Measurements from ENCODE around the gene MIOS.
"Not testable (repeated sequence)": the region's sequence is repeated elsewhere in the genome, so short reads cannot be mapped to it uniquely, and the experiment has no call there.

The MIOS gene

DNA sequence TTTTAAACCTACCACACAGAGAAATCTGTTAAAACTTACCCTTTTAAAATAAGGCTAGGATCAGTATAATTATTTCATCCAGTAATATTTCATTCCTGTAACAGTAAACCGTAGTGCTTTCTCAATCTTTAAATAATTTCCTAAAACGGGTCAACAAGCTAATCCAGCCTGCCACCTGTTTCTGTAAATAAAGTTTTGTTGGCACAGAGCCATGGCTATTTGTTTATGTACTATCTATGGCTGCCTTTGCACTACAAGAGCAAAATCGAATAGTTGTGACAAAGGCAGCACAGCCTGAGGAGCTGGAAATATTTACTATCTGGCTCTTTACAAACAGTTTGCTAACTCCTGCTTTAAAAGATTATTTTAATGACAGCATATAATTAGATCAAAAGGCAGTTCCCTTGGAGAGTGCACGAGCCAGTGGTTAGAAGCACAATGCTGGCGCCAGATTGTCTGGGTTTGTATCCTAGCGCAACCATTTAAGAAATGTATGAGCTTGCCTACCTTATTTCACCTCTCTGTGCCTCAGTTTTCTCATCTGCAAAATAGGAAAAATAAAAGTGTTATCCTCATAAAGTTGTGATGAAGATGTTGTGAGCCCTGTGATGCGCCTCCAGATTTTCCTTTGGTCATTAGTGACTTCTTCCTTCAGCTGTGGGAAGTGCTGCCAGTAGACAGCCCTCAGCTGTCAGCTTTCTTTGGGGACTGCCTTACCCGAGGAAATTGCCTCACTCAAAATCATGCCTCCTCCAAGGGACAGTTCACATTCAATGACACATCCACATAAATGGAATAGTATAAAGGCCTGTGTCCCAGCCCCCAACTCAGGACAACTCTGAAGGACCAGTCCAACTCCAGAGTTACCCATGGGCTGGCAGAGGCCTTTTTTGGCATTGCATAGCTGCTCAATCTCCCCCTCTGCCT lies 11.8 kb upstream of the MIOS start:
- no peak for DNase-seq

- no peak for DNase-seq
Observed at GRCh38 chr7:7556852-7557251, 9.8 kb upstream of the MIOS start.

GRCh38 chr7:7557252-7557651 lies 9.4 kb upstream of the MIOS start:
- DNase-seq, result no peak

GRCh38 chr7:7561591-7561990 lies 5.1 kb upstream of the MIOS start:
- not testable (repeated sequence) for DNase-seq

GRCh38 chr7:7562736-7563135 lies 3.9 kb upstream of the MIOS start:
- no peak for DNase-seq

- DNase-seq, result no peak
Observed at GRCh38 chr7:7563269-7563668, 3.4 kb upstream of the MIOS start.

GRCh38 chr7:7563813-7564212 lies 2.9 kb upstream of the MIOS start:
- DNase-seq, result no peak

DNA sequence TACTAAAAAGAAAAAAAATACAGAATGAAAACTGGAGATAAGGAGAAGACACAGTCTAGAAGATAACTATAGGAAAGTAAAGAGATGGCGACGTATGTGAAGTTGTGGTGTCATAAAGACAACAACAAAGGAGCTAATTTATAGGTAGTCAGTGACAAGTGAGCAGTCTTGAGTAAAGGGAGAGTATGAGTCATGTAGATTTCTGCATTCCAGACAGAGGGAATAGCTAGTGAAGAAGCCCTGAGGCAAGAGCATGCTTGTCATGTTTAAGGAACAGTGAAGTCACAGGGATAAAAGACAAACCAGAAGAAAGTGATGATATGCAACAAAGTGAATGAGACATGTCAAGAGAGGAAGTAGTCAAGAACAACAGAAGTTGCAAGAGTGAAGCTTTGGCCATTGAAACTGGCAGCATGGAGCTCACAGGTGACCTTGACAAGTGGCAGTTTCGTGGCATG lies 2.3 kb upstream of the MIOS start:
- DNase-seq, result no peak

DNA sequence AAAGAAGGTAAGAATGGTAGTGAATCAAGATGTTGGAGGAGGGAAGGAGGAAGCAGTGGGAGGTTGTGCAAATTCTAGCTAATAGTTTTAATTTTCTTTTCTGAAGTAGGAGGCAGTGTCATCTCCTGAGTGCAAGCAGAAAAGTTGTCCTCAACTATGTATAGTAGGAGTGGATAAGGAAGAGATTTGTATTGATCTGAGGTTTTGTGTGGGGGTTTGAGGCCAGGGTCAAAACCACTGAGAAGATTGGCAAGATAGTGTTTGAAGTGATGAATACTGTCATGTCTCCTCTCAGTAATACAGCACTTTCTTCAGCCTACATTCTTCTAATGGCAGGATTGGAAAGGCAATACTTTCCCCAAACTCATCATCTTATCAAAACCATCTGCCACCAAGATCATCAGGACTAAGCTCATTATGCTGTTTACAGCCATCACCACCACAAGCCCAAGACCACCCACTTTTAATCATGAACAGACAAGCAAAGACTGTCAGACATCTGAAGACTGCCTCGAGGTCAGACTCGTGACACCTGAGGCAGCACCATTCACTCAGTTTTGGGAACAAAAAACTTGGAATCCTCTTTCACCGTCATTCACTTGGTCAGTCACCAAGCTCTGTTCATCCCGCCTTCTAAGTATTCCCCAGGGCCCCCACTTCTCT lies 1.5 kb upstream of the MIOS start:
- DNase-seq, result peak; percentile 24

DNA sequence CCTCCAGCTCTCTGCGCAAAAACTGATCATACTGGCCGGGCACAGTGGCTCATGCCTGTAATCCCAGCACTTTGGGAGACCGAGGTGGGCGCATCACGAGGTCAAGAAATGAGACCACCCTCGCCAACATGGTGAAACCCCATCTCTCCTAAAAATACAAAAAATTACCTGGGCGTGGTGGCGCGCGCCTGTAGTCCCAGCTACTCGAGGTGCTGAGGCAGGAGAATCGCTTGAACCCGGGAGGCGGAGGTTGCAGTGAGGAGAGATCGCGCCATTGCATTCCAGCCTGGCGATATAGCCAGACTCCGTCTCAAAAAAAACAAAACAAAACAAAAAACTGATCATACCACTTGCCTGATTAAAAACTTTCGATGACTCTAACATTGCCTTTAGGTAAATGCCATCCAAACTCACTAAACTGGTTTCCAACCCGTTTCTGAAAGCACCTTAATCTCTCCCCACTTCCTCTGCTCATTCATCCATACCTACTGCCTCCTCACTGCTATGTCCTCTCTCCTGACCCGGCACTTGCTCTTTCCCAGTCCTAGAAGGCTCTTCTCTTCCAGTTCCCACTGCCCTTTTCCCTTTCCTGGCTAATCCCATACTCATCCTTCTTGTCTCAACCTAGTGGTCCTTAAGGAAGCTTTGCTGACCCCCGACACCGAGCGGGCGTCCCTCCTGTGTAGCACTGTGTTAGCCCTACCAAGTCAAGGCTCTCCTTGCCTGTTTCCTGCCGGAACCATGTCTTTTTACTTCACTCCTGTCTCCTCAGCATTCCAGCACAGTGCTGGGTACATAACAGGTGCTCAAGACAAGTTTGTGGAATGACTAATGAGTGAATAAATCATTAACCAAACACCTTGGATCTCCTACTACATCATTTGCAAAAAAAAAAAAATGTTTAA lies 686 bp upstream of the MIOS start:
- no peak for DNase-seq

DNA sequence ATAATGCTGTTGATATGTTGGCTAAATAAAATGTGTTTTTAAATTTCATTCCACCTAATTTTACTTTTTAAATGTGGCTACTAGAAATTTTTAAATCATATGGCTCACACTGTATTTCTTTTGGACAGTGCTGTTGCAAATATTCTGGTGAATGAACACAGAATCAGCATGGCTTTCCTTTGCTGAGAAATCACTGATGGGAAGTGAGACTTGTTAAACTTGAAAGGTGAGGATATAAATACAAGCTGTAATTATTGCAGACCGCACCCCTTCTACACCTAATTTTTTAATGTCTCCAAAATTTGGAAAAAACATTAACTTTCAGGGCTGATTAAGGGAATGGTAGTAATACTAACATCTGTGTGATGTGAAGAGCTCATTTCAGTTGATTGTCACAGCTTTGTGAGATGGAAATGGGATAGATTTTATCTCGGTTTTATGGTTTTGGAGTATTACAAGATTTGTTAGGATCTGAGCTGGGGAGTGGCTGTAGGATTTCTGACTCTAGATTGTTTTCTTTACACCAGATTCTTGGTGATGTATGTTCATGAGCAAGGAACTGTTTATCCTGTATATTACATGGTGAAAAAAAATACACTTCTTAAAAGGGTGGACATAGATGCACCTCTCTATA lies 1.3 kb downstream of the MIOS start:
- DNase-seq, result no peak

GRCh38 chr7:7568553-7568952 lies 1.9 kb downstream of the MIOS start:
- DNase-seq, result no peak

DNA sequence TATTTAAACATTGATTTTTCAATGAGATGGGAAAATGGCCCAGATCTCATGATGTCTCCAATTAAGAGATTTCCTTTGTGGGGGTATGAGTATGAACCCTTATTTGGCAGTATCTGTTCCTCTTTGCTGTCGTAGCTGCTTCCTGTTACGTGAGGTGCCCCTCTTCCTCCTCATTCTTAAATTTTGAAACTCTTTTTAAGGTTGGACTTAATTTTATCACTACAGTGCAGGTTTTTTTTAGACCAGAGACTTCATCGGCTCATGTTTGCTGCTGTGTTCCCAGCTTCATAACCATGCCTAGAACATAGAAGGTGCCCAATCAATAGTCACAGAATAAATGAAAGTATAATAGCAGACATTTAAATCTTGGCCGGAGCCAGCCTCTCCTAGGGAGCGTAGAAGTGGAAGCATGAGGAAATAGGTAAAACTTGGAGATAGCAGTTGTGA lies 2.4 kb downstream of the MIOS start:
- DNase-seq, result no peak

GRCh38 chr7:7569615-7570014 lies 2.9 kb downstream of the MIOS start:
- DNase-seq, result no peak

GRCh38 chr7:7570584-7570983 lies 3.9 kb downstream of the MIOS start:
- no peak for DNase-seq

DNA sequence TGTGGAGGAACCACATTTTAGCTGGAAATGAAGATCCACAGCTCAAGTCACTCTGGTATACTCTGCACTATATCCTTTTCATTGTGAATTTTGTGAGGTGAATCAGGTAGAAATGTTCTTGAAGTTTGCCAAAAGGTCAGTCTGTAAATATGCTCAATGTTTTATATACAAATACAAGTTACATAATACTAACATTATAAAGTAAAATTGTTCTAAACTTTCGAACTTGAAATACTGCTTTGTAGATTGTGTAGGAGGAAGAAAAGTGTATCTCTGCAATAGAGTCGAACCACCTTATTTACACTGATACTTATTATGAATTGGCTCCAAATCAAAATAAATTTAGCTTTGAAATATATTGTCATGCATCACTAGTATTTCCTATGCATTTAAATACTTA lies 7.0 kb downstream of the MIOS start:
- DNase-seq, result no peak

DNA sequence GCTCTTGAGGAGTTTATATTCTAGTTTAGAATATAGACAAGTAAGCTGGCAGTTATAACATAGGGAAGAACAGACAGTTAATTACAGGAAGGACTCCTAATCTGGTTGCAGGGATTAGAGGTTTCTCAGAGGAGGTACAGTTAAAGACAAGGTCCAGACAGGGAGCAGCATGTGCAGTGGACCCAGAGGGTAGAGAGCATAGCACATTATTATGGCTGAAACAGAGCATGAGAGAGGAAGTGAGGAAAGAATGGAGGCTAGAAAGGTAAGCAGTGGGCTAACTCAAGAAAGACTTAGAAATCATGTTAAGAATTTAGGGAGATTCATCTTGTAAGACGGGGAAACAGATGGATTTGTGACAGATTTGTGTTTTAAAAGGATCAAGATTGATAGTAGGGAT lies 9.7 kb downstream of the MIOS start:
- no peak for DNase-seq

DNA sequence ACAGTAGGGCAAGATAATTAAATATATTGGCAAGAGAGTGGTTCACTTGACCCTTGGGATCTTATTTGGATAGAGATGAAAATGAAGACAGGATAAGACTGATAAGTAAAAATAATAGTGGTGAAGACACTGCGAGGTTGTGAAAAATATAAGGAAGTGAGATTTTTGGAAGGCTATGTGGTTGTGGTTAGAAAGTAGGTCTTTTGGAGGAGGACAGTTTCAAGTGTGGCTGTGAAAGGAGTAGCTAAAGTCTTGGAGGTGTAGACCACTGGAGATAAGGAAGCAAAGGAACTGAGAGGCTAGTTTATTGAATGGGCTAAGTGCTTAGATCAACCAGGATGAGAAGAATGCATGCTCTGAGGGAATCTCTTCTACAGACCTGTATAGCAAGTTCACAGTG lies 11.2 kb downstream of the MIOS start:
- DNase-seq, result no peak

DNA sequence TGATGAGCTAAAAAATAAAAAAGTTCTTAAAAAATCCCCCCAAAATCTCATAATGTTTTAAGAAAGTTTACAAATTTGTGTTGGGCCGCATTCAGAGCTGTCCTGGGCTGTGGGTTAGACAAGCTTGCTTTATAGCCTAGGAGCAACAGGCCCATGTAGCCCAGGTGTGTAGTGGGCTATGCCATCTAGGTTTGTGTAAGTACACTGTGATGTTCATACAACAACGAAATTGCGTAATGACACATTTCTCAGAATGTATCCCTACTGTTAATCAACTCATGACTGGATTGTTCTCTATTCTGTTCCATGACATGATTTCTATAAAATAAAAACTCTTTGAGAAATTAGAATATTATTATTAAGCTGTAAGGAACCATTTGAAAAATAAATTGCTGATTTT lies 13.0 kb downstream of the MIOS start:
- DNase-seq, result no peak

DNA sequence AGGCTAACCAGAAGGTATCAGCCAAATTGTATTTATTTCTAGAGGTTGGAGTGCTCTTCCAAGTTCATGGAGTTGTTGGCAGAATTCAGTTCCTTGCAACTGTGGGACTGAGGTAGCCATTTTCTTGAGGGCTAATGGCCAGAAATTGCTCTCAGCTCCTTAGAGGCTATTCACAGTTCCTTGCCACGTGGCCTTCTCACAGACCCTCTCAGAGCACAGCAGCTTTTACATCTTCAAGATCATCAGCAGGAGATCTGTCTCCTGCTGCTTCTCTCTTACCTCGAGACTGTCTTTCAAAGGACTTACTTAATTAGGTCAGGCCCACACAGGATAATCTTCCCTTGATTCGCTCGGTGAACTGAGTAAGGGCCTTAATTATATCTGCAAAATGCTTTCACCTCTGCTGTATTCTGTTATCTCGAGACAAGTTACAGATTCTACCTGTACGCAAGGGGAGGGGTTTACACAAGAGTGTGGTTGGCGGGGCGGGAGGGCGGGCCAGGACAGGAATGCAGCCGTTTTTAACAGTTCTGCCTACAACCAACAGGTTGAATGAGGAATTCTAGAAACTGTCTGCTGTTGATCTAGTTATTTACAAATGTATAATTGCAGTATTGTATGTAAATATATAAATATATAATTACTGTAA lies 15.0 kb downstream of the MIOS start:
- DNase-seq, result no peak

DNA sequence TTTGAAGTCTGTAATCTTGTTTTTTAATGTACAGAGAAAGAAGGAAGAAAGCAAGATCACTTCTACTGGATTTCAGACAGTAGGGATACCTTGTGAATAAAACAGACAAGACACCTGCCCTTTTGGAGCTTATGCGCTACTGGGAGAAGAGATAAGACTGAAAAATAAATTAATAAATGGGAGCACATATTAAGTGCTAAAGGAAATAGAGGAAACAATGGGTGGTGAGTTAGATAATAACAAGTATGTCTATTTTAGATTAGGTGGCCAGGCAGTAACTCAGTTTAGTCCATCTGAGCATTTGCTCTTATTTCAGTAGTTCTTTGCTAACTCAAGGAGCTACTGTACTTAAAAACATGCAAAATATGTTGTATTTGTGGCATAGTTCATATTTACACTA lies 15.9 kb downstream of the MIOS start:
- DNase-seq, result no peak

DNA sequence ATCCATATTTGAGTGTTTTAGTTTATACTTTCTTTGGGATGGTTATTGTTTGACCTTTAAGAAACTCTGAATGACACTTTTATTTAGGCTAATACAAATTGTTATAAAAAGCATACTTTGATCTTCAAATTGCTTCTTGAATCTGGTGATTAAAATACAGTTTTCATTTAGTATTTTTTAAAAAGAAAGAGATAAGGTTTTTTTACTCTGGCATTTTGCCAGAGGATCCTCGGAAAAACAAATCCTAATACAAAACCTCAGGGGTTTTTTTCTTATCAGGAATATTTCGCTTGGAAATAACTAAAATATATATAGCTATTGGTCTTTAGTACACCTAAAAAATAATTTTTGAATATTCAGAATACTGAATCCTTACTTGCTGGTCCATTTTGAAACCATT lies 17.0 kb downstream of the MIOS start:
- no peak for DNase-seq

All from stimulated activated CD4-positive, alpha-beta T cell treated with anti-CD3 and anti-CD28 coated beads, Interleukin-4, amount 100 ng/mL, for 24 hours (primary cell).